GM10248 (cell line): ENCODE measurements around the gene KLK5.

Experiments
- CTCF ChIA-PET: fragments of 300-600 bp; sonication (Branson Sonifier 250); formaldehyde crosslinking; extraction: SDS; loops from one replicate; lab custom pipeline; 2021; ENCODE audit warnings: antibody characterized with exemption; lab: Yijun Ruan, JAX
- POLR2A ChIA-PET: fragments of 350-650 bp; sonication (Branson Sonifier 250); formaldehyde crosslinking; extraction: SDS; loops from one replicate; lab custom pipeline; 2020; ENCODE audit warnings: antibody characterized with exemption; lab: Yijun Ruan, JAX
- DNase-seq: peaks from one replicate; pipeline ENCODE4 v3.0.0; 2012; ENCODE audit errors: extremely low spot score
- CTCF ChIP-seq: IDR thresholded peaks from 2 replicates; pipeline ENCODE4 v1.5.1; 2012; ENCODE audit warnings: mild to moderate bottlenecking, low read depth; ENCODE audit errors: extremely low read depth, missing control alignments, control extremely low read depth

The KLK5 gene

GRCh38 chr19:50962245-50962644 is 9.4 kb upstream of the KLK5 start:
- DNase-seq: no peak
- TF ChIP-seq CTCF: no peak
- CTCF ChIA-PET: no interaction called here
- POLR2A ChIA-PET: no interaction called here

- CTCF ChIA-PET: no interaction called here
- DNase-seq: no peak
- POLR2A ChIA-PET: no interaction called here
- no peak for TF ChIP-seq CTCF
Measured at GRCh38 chr19:50959731-50960500, 7.1 kb upstream of the KLK5 start.

GRCh38 chr19:50957587-50957986 is 4.7 kb upstream of the KLK5 start:
- no peak for TF ChIP-seq CTCF
- DNase-seq: no peak
- ChIA-PET POLR2A (no interaction called here), CTCF (interaction anchor here (1.6 kb wide), 1 partner anchor 63 kb away, joined by 3 read pairs; no protein-coding TSS in a partner anchor)

GRCh38 chr19:50949861-50950260 is 3.0 kb downstream of the KLK5 start:
- DNase-seq: no peak
- ChIA-PET POLR2A (no interaction called here), CTCF (no interaction called here)
- no peak for TF ChIP-seq CTCF

GRCh38 chr19:50947123-50947522 is 5.7 kb downstream of the KLK5 start:
- CTCF ChIA-PET: interaction anchor here (1.5 kb wide), 1 partner anchor 25 kb away, joined by 7 read pairs; no protein-coding TSS in a partner anchor
- TF ChIP-seq CTCF: no peak
- POLR2A ChIA-PET: no interaction called here
- DNase-seq: no peak

GRCh38 chr19:50944795-50945194 is 8.0 kb downstream of the KLK5 start:
- DNase-seq: no peak
- ChIA-PET CTCF (no interaction called here), POLR2A (no interaction called here)
- TF ChIP-seq CTCF: no peak
